GM21825 (cell line): ENCODE results near the gene LRRC18.

Experiments
- ATAC-seq: cut with Tn5 transposase; IDR thresholded peaks from one replicate; pipeline ENCODE4 v1.9.1; 2021; ENCODE audit warnings: mild to moderate bottlenecking, moderate library complexity; ENCODE audit not compliant: unreplicated experiment

Gene LRRC18

DNA sequence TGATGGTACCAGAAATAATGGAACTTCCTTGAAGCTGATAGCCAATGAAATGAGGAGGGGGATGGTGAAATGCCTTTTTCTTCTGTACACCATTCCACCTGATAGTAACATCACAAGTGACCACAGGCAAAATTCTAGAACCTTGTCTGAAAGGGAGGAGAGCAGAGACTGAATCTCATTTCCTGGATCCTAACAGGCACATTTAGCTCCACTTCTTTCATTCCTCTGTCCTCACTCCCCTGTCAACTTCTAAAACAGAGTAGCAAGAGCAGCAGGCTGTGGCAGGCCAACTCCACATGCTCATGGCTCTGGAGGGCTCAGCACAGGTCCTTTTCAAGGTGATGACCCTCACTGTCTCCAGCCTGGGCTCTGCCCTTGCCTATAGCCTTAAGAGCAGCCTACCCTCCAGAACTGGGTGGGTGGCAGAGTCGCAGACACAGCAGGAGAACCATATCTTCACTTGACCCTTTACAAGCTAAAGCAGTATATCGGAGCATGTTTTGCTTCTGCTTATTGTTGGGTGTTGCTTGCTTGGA, at the start of gene LRRC18:
Gene LRRC18, minus strand, starts transcription at position 51 of the 536 bp plus-strand sequence. CDS start 25,685 bp downstream, outside the sequence.
- ATAC-seq, result no peak

DNA sequence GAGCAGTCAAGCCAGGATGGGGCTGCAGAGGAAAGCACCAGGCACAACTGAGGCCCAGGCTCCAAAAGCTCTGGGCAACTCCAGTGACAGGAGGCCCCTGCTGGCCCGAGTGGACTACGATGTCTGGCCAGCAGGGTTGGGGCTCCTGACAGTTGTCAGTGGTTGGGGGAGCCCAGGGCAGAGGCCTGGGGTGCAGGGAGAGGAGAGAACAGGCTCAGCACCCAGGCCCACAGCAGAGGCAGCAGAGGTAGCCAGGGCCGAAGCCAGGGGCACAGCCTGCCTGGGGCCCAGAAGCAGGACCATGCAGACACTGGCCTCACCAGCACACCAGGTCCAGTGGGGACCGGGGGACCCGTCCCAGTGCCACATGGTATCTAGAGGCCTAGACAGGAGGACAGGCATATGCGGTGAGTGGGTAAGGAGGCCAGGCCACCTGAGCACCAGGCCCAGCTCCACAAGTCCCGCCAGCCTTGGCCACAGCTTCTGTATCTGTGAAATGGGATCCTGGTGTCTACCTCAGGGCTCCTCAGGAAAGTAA, 46.0 kb upstream of the LRRC18 start:
- no peak for ATAC-seq

DNA sequence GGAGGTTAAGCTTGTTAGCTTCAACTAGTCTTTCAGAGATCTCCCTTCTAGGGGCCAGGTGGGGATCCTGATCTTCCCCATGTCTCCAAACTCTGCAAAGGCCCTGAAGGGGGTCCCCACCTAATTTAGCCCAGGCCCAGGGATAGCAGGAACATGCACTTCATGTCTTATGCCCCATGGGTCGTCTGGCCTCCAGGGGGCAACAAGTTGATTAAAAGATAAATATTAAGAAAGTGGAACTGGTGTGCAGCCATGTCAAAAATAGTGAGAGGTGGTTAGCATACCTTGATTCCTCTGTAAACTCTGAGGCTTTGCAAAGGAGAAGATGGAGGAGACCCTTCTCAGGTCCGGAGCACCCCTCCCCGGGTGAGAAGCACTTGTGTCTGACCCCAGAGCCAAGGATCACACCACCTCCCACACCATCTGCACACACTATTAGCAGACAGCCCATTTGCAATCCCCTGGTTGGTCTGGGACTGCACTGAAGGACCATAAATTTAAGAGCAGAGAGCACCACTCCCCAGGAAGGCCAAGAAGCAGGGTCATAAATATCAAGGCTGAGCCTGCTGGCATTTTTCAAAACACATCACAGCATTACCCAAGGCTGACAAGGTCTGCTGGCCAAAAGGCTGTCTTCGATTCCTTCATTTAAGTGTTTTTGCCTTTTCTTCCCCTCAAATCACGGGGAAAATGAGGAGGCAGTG, 44.2 kb upstream of the LRRC18 start:
- ATAC-seq, result no peak

DNA sequence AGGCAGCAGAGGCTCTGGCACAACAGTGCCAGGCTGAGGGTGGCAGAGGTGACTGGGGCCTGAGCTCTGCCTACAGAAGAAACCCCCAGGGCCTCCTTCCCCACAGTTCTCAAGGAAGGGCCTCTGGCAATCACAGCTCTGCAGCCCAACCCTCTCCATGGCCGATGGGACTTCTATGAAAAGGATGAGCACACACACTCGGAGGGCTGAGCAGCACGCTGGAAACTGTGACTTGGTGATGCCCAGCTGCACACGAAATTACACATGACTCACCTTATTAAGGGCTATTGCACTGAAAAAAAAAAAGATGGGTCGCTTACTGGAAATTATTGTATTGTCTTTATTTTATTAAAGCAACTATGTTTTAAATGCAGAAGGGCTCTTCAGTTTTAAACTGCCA, 42.9 kb upstream of the LRRC18 start:
- no peak for ATAC-seq

DNA sequence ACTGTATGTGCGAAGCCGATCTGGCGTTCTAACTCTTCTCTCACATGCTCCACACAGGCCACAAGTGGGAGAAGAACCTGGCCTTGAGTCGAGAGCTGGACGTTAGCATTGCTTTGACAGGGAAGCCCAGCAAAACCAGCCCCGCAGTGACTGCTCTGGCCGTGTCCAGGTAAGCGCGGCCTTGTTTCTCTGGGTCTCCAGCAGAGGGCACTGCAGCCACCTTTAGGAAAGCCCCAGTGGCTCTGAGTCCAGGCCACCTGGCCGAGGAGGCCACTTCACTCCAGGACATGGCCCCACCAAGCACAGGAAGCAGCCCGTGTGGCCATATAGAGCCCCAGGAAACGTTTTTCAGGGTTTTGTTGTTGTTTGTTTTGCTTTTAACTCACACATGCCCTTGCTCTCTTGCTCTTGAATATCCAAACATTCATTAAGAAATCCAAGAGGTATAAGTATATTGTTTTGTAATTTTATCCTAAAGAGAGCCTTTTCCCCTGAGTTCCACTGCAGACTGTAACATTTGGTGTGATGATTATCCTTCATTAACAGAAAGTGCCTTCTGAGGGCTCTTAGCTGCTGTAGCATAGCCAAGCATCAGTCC, 41.8 kb upstream of the LRRC18 start:
- no peak for ATAC-seq

DNA sequence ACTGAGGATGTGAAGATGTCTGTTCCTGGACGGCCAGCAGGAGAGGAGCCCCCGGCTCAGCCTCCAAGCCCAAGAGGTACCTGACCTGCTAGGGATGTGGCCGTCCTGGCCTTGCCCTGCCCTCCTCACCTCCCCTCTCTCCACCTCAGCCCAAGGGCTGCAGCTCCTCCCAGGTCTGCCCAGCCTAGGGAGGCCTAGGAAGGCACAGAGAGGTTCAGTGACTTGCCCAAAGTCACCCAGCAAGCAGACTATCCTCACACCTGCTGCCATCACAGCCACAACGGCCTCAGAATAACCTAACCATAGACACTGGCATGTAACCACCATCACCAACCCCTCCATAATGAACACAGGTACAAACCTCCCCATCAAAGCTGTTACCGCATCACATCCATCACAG, 38.7 kb upstream of the LRRC18 start:
- no peak for ATAC-seq

DNA sequence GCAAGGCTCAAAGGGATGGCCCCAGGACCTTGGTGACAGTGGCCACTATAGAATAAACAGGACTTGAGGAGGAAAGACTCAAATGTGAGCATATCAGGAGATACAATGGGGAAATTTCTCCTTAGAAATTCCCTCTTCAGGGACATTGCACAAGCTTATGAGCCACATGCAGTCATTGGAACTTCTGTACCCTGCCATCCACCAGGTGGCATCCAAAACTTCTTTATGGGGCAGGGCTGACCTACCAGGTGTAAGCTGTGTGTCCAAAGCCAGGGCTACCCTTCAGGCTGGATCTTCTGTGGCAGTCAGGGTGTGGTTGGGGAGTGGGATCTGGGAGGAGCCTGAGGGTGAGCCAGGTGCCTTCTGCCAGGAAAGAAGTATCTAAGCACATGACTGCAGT, 36.6 kb upstream of the LRRC18 start:
- no peak for ATAC-seq

DNA sequence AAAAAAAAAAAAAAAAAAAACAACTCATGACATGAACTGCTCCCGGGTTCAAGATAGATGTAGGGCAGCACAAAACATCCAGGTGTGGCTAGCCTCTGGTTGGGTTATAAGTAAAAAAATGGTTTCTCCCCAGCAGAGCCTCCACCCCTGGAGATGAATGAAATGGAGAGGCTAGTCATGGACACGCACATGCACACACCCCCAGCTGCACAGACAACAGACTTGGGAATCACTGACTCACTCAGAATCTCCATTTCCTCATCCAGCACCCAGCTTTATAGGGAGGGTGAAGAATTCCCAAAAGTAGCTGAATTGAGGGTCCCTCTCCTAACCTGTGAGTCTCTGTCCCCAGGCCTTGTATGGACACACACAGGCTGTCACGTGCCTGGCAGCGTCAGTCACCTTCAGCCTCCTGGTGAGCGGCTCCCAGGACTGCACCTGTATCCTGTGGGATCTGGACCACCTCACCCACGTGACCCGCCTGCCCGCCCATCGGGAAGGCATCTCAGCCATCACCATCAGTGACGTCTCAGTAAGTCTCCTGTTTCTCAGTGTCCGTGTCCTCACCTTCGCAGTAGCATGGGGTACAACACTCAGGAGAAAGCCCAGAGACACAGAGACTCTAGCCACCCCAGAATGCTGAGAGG, 35.0 kb upstream of the LRRC18 start:
- no peak for ATAC-seq

DNA sequence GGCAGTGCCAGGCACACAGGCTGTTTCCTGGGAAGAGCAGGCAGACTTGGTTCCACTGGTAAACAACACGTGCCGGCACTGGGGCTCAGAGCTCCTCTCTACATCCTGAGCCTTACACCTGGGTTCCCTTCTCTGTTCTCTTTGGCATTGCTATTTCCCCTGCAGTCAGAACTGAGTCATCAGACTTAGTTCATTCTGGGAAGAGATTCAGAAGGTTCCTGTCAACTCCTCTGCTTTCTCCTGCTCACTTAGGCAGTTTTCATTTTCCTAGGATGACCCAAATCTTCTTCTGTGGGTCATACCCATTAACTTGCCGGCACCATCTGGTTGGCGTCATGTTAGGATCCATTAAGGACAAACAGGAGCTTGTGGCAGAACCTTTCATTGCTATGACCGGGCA, 33.4 kb upstream of the LRRC18 start:
- ATAC-seq, result no peak

DNA sequence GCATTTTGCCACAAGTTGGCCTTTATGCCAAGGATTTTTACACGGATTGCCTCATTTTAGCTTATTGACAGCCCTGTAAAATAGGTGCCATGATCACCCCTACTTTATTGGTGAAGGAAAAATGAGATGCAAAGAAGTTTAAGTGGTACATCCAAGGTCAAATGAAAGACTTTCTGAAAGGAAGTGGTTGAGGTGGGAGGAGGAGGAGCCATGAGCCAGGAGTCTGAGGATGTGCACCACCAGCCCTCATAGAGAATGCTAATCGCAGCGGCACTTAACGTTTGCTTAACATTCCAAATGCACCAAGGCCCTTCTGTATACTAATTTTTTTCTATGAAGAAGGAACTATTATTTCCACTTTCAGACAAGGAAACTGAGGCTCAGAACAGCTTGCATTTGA, 31.0 kb upstream of the LRRC18 start:
- ATAC-seq, result no peak

DNA sequence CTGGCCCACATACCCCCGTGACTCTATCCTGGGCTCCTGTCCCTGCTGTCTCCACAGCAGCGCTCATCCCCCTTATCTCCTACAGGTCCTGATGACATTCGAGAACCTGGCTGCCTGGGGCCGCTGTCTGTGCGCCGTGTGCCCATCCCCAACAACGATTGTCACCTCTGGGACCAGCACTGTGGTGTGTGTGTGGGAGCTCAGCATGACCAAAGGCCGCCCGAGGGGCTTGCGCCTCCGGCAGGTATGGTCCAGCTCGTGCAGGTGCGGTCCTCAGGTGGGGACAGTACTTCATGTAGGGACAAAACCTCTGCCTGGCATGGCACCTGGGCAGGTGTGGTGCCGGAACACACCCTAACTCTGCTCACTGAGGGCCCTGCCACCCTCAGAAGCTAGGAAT, 30.4 kb upstream of the LRRC18 start:
- no peak for ATAC-seq

DNA sequence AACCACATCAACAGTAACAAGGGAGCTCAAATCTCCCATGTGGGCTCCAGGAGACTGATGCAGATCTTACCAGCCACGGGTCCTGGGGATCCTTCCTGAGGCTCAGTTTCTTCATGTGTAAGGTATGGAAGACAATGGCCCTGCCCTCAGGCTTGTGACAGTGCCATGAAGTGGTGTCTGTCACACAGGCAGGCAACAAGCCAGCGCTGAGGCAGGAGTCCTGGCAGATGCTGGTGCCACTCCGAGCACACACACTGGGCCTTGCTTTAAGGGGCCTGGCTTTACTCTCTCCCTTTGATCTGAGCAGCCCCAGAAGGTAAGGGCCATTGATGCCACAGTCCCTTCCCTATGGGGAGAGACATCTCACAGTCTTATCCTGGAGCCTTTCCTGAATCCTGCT, 28.4 kb upstream of the LRRC18 start:
- no peak for ATAC-seq

DNA sequence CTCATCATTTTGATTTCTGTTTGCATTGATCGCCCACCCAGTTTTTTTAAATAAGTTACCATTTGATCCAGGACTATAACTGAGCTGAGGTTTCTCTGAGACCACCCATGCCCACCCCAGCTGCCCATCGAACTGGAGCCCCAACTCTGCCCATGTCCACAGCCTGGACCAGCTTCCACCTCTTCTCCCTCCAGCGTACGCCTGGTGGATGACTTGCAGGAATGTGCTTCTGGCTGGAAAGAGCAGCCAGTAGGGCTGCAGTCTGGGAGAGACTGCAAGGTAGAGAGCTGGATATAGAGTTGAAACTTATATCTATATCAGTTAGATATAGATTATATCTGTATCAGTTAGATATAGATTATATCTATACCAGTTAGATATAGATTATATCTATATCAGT, 25.8 kb upstream of the LRRC18 start:
- ATAC-seq, result no peak

DNA sequence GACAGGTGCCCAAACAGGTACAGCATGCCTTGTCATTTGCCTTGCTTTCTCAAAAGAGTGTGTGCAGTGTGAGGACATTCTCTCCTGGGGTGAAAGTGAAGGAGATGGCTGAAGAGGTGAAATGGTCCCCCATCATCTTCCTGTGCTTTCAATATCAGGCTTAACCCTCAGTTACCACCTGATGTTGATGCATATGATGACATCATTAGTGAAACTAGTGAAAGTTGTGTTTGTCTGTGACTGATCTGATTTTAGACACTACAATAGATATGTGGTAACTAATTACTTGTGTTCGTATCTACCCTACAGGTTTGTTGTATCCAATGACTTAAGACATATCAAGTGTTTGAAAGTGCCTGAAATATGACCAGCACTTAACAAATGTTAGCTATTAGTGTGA, 24.4 kb upstream of the LRRC18 start:
- ATAC-seq, result no peak

DNA sequence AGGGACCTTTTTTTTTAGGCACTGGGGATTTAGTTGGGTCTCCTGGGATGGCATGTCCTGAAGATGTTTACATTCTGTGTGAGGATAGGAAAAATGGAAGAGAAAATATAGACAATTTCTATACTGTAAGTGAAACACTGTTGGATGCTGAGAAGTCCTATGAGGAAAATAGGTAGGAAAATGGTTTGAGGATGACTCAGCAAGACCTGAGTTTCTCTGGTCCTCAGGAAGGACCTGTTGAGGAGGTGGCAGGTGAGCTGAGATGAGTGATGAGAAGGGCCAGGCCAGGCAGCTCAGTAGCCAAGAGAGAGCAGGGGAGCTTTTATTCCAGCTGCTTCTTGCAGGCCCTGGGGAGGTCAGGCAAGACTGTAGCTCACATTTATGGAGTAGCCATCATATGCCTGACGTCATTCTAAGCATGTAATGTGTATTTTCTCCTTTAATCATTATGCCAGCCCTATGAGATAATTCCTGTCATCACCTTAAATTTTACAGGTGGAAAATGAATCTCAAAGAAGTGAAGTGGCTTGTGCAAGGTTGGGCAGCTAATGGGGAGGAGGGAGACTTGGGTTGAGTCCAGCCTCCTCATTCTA, 19.1 kb upstream of the LRRC18 start:
- ATAC-seq, result no peak

DNA sequence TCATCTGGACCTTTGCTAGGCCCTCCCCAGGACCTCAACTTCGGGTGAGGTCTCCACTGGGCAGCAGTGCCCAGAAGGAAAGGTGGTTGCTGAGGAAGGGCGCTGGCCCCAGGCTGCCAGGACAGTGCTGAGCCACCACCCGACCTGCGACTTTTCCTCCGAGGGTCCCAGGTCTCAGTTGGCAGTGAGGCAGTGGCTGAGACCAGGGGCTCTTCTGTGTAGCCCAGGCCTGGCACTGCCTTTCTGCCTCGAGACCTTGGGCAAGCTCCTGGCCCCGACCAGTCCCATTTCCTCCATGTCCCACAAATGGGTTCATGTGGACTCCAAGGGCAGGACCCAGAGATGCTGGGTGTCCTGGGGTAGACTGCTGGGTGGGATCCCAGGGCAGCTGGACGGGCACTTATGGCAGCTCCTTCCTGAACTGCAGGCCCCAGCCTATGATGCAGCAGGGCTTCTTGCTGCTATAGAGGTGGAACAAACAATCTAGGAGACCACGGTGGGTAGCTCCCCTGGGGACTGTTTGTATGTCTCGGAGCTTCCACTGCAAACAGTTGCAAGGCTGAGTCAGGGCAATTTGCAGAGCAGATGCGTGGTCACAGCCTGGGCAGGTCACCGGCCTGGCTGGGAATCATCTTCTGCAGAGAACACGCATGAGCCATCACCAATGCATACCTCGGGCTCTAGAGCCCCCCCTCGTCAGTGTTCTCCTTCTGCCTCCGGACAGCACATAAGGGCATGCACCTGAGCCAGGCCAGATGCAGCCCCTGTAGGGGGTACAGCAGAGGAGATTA, 17.9 kb upstream of the LRRC18 start:
- ATAC-seq, result no peak

DNA sequence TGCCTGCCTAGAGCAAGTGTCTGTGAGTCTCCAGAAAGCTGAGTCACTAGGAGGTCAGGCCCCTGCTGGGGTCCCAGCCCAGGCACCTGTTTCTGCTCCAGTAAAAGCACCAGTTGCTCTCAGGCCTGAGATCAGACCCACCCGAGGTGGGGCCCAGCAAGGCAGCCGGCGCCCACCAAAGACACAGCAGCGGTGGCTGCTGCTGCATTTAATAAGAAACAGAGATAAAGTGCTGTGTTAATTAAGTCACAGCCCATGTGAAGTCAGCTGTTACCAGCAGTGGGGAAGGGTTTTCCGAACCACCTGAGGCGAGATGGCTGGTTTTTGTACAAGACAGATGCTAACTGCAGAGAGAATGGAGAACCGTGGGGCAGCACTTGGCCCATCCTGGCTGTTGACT, 12.1 kb upstream of the LRRC18 start:
- ATAC-seq, result no peak

DNA sequence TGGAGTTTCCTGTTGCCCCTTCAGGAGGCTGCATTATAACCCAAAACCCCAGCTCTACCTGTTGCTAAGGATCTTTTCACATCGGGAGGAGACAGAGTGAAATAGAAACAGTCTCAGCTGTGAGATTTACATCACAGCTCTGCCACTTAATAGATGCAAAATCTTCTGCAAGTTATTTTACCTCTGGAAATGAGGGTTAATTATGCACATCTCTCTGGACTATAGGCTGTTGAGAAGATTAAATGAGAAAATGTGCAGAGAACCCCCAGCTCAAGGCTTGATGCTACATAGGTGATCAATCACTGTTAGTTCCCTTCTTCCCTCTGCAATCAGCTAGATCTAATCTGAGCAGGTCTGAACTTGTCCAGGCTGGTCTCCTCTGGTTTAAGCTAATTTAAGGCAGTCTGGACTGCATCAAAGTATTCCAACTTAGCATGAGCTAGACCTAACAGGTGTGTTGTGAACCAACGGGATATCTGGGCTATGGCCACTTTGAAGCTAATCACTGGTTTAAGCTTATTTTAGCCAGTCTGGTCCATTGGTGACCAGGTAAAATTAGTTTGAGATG, 8.9 kb upstream of the LRRC18 start:
- ATAC-seq, result no peak

DNA sequence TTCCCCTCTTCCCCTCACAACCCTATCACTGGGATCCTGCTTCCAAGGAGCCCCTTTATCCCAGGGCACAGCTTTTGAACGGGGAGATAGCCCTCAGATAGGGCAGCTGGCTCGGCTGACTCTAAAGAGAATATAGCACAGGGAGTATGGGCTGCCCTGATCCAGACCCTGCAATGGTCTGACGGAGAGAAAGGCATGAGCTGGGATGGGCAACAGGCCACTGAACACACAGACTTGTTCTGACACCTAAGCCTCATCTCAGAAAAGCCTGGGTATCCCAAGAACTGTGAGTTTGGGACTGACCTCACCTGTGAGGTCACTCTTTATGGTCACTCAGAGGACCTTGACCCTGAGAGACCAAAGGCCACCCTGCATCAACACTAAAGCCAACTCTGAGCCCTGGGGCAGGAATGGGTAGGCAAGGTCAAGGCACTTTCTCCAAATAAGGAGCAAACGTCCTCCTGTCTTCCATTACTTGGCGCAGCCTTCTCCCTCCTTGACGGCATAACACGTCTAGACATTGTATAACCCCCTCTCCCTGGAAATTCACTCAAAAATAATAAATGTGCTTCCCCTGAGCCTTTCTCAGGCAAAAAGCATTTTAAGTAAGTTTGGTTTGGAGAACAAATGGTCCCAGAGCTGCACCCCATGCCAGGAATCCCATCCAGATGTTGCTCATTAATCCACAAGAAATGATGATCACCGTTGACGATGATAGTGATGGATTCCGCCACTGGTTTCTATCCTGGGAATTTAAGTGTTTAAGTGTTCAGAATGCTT, 8.2 kb upstream of the LRRC18 start:
- no peak for ATAC-seq
